MM.1S (cell line): Measurements from ENCODE around the gene SLC4A3.

Experiments
- CTCF ChIP-seq: fragments of 300-600 bp; sonication (generic); IDR thresholded peaks from 2 replicates; pipeline ENCODE4 v1.5.1; 2016; ENCODE audit warnings: antibody characterized with exemption, low read length, mixed read lengths
- EZH2phosphoT487 ChIP-seq: fragments of 300-600 bp; sonication (generic); IDR thresholded peaks from 2 replicates; pipeline ENCODE4 v1.6.1; 2018; ENCODE audit warnings: antibody characterized with exemption, low read length

GRCh38 chr2:219679571-219679970 lies 52.1 kb downstream of the SLC4A3 start:
- no peak for TF ChIP-seq CTCF
- no peak for TF ChIP-seq EZH2phosphoT487
